ENCODE results near the gene RCSD1. TPM values are rescaled to one million over a fixed set of nuclear protein-coding genes. Genes with fewer than 3 reads are reported as not detected.

The RCSD1 gene
- total and polyA plus RNA-seq, 10 of the 15 experiments (the other 5 are each of a cell fraction or from before 2014, with no cell fraction given): 11.4 to 78.3 (median 71.6) TPM

DNA sequence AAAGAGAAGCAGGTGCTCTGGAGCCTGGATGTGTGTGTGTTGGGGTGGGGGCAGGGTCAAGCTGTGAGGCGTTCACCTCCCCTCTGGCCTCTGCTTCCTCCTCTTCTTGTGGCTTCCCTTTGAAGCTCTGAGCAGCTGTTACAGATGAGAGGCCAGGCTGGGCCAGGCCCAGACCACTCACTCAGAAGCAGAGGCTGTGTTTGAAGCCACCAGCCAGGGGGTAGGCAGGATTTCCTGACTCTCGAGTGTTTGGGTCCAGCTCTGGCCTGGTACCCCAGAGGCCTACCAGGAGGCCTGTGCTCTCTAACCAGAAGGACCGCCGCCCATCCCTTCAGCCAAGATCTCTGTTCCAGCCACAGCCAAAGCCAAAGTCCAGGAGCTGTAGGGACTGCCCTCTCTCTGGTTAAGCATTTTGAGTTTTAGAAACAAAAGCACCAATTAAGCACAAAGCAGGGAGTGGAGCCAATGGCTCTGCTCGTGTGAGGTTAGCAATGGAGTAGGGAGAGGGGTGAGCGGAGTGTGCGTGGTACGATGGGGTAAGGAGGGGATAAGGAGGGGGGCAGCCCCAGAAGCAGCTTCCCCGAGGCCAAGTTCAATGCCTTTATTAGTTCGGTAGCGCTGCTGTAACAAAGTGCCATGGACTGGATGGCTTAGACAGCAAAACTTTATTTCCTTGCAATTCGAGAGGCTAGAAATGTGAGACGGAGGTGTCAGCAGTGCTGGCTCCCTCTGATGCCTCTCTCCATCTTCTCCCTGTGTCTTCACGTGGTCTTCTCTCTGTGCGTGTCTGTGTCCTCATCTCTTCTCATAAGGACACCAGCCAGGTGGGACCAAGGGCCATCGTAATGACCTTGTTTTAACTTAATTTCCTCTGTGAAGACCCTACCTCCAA, 20.5 kb downstream of the RCSD1 start:
- WGBS (ENCODE audit: insufficient coverage, insufficient replicate concordance, low lambda C conversion rate, missing lambda C conversion rate): 72% methylated on average over 16 of the region's 16 CpGs
- H3K36me3 ChIP-seq (ENCODE audit: control insufficient read depth in 2 of 2, insufficient read depth in 2 of 2, low read length in 1 of 2): peaks cover 5 to 24% of the 10 kb centered on the region in 2 experiments; a peak in 3 of 4 replicates
- ChIA-PET RAD21 (ENCODE audit: unreplicated experiment) (interaction anchor here (0.8 to 5.5 kb wide), 8 partner anchors 11 to 50 kb away, joined by 3 to 25 read pairs (median 6); no protein-coding TSS in a partner anchor), POLR2A (interaction anchor here (0.6 to 2.5 kb wide), 11 partner anchors 10 to 103 kb away, joined by 3 to 16 read pairs (median 5); no protein-coding TSS in a partner anchor), SMC1A (ENCODE audit: uncharacterized antibody, unreplicated experiment) (interaction anchor here (1.3 to 6.1 kb wide), 9 partner anchors 10 to 163 kb away, joined by 4 to 70 read pairs (median 8); no protein-coding TSS in a partner anchor), CTCF (interaction anchor here (0.7 to 2.4 kb wide), 8 partner anchors 10 to 50 kb away, joined by 3 to 12 read pairs (median 4); no protein-coding TSS in a partner anchor)
- H2AFZ ChIP-seq (ENCODE audit: control insufficient read depth, low read depth, low read length): no peak overlapping the region
- H3K79me2 ChIP-seq (ENCODE audit: control insufficient read depth, insufficient read depth, low read length): peaks cover 62% of the 10 kb centered on the region
- in situ Hi-C loops (cut with MboI): no loop called here
- H3K4me3 ChIP-seq: no peak overlapping the region
- DNase-seq (ENCODE audit: low read depth, low spot score) (no peak), ATAC-seq (peak; percentile 92), FAIRE-seq (peak; percentile 61)
- H3K27me3 ChIP-seq (replicated peaks in 1 of 2; ENCODE audit: control insufficient read depth in 2 of 2, insufficient read depth in 2 of 2, low read length in 1 of 2): no peaks in the 10 kb centered on the region
- intact Hi-C loops (cut with micrococcal nuclease; ENCODE audit: unreplicated experiment): no loop called here
- H3K9me3 ChIP-seq (replicated peaks; ENCODE audit: control insufficient read depth, insufficient read depth, low read length): no peaks in the 10 kb centered on the region
- H3K9ac ChIP-seq (ENCODE audit: control insufficient read depth, insufficient read depth, low read length): no peak overlapping the region
- H3K27ac ChIP-seq (ENCODE audit: control insufficient read depth, insufficient read depth): peak overlapping the region; percentile 55
- H3K4me1 ChIP-seq (ENCODE audit: control insufficient read depth, insufficient read depth, low read length): peaks cover 39% of the 10 kb centered on the region
- BruUV-seq (replicated peaks): no TSS peak
- peak overlapping the region; percentile 21 for H3K4me2 ChIP-seq (ENCODE audit: control insufficient read depth, insufficient read depth)
- 0 out of 2 replicates have a peak, but pooled peaks cover 3% of the 10 kb centered on the region for H4K20me1 ChIP-seq (ENCODE audit: control insufficient read depth, insufficient read depth)
- TF ChIP-seq EP300 (IDR thresholded peaks at IDR 0.05; ENCODE audit: borderline replicate concordance in 1 of 2, control insufficient read depth in 1 of 2, low read depth in 2 of 2, low read length in 2 of 2): no peak
- peak; percentile 74 for TF ChIP-seq NR2F1 (conservative IDR thresholded peaks at IDR 0.05)
- peak; percentile 23; the same call in 1 of the 2 replicates for TF ChIP-seq POLR2A (IDR thresholded peaks at IDR 0.05; ENCODE audit: low read depth, low read length)
- TF ChIP-seq, protein P1, sequence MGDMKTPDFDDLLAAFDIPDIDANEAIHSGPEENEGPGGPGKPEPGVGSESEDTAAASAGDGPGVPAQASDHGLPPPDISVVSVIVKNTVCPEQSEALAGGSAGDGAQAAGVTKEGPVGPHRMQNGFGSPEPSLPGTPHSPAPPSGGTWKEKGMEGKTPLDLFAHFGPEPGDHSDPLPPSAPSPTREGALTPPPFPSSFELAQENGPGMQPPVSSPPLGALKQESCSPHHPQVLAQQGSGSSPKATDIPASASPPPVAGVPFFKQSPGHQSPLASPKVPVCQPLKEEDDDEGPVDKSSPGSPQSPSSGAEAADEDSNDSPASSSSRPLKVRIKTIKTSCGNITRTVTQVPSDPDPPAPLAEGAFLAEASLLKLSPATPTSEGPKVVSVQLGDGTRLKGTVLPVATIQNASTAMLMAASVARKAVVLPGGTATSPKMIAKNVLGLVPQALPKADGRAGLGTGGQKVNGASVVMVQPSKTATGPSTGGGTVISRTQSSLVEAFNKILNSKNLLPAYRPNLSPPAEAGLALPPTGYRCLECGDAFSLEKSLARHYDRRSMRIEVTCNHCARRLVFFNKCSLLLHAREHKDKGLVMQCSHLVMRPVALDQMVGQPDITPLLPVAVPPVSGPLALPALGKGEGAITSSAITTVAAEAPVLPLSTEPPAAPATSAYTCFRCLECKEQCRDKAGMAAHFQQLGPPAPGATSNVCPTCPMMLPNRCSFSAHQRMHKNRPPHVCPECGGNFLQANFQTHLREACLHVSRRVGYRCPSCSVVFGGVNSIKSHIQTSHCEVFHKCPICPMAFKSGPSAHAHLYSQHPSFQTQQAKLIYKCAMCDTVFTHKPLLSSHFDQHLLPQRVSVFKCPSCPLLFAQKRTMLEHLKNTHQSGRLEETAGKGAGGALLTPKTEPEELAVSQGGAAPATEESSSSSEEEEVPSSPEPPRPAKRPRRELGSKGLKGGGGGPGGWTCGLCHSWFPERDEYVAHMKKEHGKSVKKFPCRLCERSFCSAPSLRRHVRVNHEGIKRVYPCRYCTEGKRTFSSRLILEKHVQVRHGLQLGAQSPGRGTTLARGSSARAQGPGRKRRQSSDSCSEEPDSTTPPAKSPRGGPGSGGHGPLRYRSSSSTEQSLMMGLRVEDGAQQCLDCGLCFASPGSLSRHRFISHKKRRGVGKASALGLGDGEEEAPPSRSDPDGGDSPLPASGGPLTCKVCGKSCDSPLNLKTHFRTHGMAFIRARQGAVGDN (IDR thresholded peaks at IDR 0.05): peak; percentile 84
- peak in 1 of 2 experiments; percentile 46; a peak in 1 of 4 replicates for TF ChIP-seq ETV6 (conservative IDR thresholded peaks at IDR 0.05 in 1 of 2, IDR thresholded peaks at IDR 0.05 in 1 of 2; ENCODE audit: borderline replicate concordance in 1 of 2, low read depth in 1 of 2)
- TF ChIP-seq ZBED1 (IDR thresholded peaks at IDR 0.05; ENCODE audit: borderline replicate concordance): no peak
- peak; percentile 56 for TF ChIP-seq IKZF1 (conservative IDR thresholded peaks at IDR 0.05)
- no peak for TF ChIP-seq FOS (IDR thresholded peaks at IDR 0.05; ENCODE audit: borderline replicate concordance, extremely low read depth, insufficient read length)
- 0 out of 2 replicates have a peak, but pooled peaks have one; percentile 32 for TF ChIP-seq CREB1 (IDR thresholded peaks at IDR 0.05; ENCODE audit: low read depth)
- TF ChIP-seq SMC3 (IDR thresholded peaks at IDR 0.05; ENCODE audit: borderline replicate concordance, low read length): 0 out of 2 replicates have a peak, but pooled peaks have one; percentile 9
- TF ChIP-seq TCF12 (IDR thresholded peaks at IDR 0.05; ENCODE audit: low read depth, low read length): peak; percentile 87
- peak; percentile 20; the same call in 1 of the 2 replicates for TF ChIP-seq MTA2 (IDR thresholded peaks at IDR 0.05; ENCODE audit: low read depth)
- TF ChIP-seq BCL11A (IDR thresholded peaks at IDR 0.05; ENCODE audit: low read depth, low read length): 0 out of 2 replicates have a peak, but pooled peaks have one; percentile 13
- peak; percentile 25; the same call in 1 of the 2 replicates for TF ChIP-seq DPF2 (IDR thresholded peaks at IDR 0.05)
- no peak for TF ChIP-seq LARP7 (IDR thresholded peaks at IDR 0.05)
- peak; percentile 83 for TF ChIP-seq RUNX3 (IDR thresholded peaks at IDR 0.05; ENCODE audit: low read length)
- TF ChIP-seq PAX5 (IDR thresholded peaks at IDR 0.05; ENCODE audit: borderline replicate concordance, low read depth, low read length): peak; percentile 31; the same call in 1 of the 2 replicates
- 0 out of 2 replicates have a peak, but pooled peaks have one; percentile 30 for TF ChIP-seq CHD2 (IDR thresholded peaks at IDR 0.05; ENCODE audit: borderline replicate concordance, low read depth, low read length)
- peak; percentile 86 for TF ChIP-seq TCF7 (IDR thresholded peaks at IDR 0.05; ENCODE audit: borderline replicate concordance)

Measured in GM12878 (cell line).